Endodermal cell (in vitro differentiated cells): Measurements from ENCODE around the gene BCL7B. TPM values are rescaled to one million over a fixed set of nuclear protein-coding genes. Genes with fewer than 3 reads are reported as not detected.

Experiments used
- DNase-seq: peaks from one replicate; pipeline ENCODE4 v3.0.0-alpha.2; 2017
- H3K27ac ChIP-seq: 2 replicates; pipeline ENCODE4 v1.5.1; 2013; ENCODE audit warnings: mild to moderate bottlenecking, low read depth, low read length, moderate library complexity
- H3K27me3 ChIP-seq: 2 replicates; pipeline ENCODE4 v1.6.1; 2013; ENCODE audit warnings: mild to moderate bottlenecking, low read length, moderate library complexity; ENCODE audit not compliant: insufficient read depth, control insufficient read depth, poor library complexity, severe bottlenecking
- H3K36me3 ChIP-seq: 2 replicates; pipeline ENCODE4 v1.7.0; 2013; ENCODE audit warnings: mild to moderate bottlenecking, low read length, moderate library complexity; ENCODE audit not compliant: control insufficient read depth, insufficient read depth
- H3K4me1 ChIP-seq: one replicate; pipeline ENCODE4 v1.7.0; 2013; ENCODE audit warnings: low read length; ENCODE audit not compliant: control insufficient read depth, insufficient read depth
- H3K4me3 ChIP-seq: 2 replicates; pipeline ENCODE4 v1.5.1; 2013; ENCODE audit warnings: mild to moderate bottlenecking, low read length, moderate library complexity
- H3K9ac ChIP-seq: 2 replicates; pipeline ENCODE4 v1.6.1; 2013; ENCODE audit warnings: mild to moderate bottlenecking, low read length, moderate library complexity; ENCODE audit not compliant: poor library complexity, severe bottlenecking; ENCODE audit errors: extremely low read depth
- H3K9me3 ChIP-seq: 2 replicates; pipeline ENCODE4 v1.6.1; 2013; ENCODE audit warnings: mild to moderate bottlenecking, low read length, moderate library complexity; ENCODE audit not compliant: control insufficient read depth
- H3K27ac Mint-ChIP-seq: 2 replicates; pipeline ENCODE4 v1.8.0; 2020; ENCODE audit warnings: mixed read lengths
- H3K27me3 Mint-ChIP-seq: 2 replicates; pipeline ENCODE4 v1.8.0; 2021; ENCODE audit warnings: mild to moderate bottlenecking, mixed read lengths; ENCODE audit not compliant: insufficient read depth
- H3K36me3 Mint-ChIP-seq: 2 replicates; pipeline ENCODE4 v1.8.0; 2020; ENCODE audit warnings: low read depth, mixed read lengths
- H3K4me1 Mint-ChIP-seq: 2 replicates; pipeline ENCODE4 v1.8.0; 2020; ENCODE audit warnings: mixed read lengths
- H3K4me3 Mint-ChIP-seq: 2 replicates; pipeline ENCODE4 v1.8.0; 2020; ENCODE audit warnings: mild to moderate bottlenecking, moderate library complexity, mixed read lengths
- H3K9me3 Mint-ChIP-seq: 2 replicates; pipeline ENCODE4 v1.8.0; 2020; ENCODE audit warnings: mild to moderate bottlenecking, mixed read lengths
- CTCF ChIP-seq: fragments of 200-600 bp; sonication (generic); conservative IDR thresholded peaks from 2 replicates; pipeline ENCODE4 v1.5.0; 2021; ENCODE audit warnings: antibody characterized with exemption, mild to moderate bottlenecking
- WGBS, 2 experiments: methylation state at CpG; one replicate each; pipeline versions ENCODE4 v1.1.5 to v1.1.7; 2013; ENCODE audit warnings: missing lambda C conversion rate in 2 of 2, mixed read lengths in 1 of 2; ENCODE audit not compliant: insufficient coverage in 1 of 2, insufficient read length in 1 of 2; 5-methylcytosine and 5-hydroxymethylcytosine counted together
- total RNA-seq, 2 donors: library from RNA; stranded (reverse); fragmentation: NEBNext Ultra II Directional in 1 of 2; extraction: Animal tissue kit (Norgen Biotek cat#: 25700) in 1 of 2; gene quantifications; 2 replicates in 1 of 2; 3 replicates in 1 of 2; pipeline ENCODE4 v1.2.1, GENCODE V29; 2021

Gene BCL7B
- total RNA-seq, 2 donors from 2014 or later = 31.0 to 37.7 TPM

- H3K27me3 Mint-ChIP-seq = peaks cover 35% of the 10 kb centered on the region
- no peaks in the 10 kb centered on the region for H3K9me3 Mint-ChIP-seq
- DNase-seq = no peak
- no peaks in the 10 kb centered on the region for H3K36me3 ChIP-seq
- peaks cover 2% of the 10 kb centered on the region for H3K36me3 Mint-ChIP-seq
- no peaks in the 10 kb centered on the region for H3K4me1 ChIP-seq
- no peak overlapping the region for H3K27ac ChIP-seq
- no peak overlapping the region for H3K4me3 ChIP-seq
- no peaks in the 10 kb centered on the region for H3K4me1 Mint-ChIP-seq
- WGBS, 2 experiments = 93% methylated on average over 3 to 5 of the region's 5 CpGs
- H3K27ac Mint-ChIP-seq = no peak overlapping the region
- H3K4me3 Mint-ChIP-seq = no peak overlapping the region
- H3K27me3 ChIP-seq = no peaks in the 10 kb centered on the region
- no peak for TF ChIP-seq CTCF
- no peak overlapping the region for H3K9ac ChIP-seq
- H3K9me3 ChIP-seq = no peaks in the 10 kb centered on the region
Observed at GRCh38 chr7:73597978-73598782, 40.7 kb upstream of the BCL7B start.

- H3K4me1 ChIP-seq = no peaks in the 10 kb centered on the region
- H3K4me3 ChIP-seq = no peak overlapping the region
- Mint-ChIP-seq H3K4me1 (no peaks in the 10 kb centered on the region), H3K9me3 (no peaks in the 10 kb centered on the region), H3K4me3 (no peak overlapping the region), H3K27me3 (peaks cover 33% of the 10 kb centered on the region), H3K27ac (no peak overlapping the region), H3K36me3 (peaks cover 2% of the 10 kb centered on the region)
- no peak for DNase-seq
- H3K27me3 ChIP-seq = no peaks in the 10 kb centered on the region
- no peak for TF ChIP-seq CTCF
- H3K27ac ChIP-seq = no peak overlapping the region
- no peaks in the 10 kb centered on the region for H3K36me3 ChIP-seq
- WGBS, 2 experiments = 84 to 86% methylated on average over 18 to 37 of the region's 37 CpGs
- H3K9ac ChIP-seq = no peak overlapping the region
- H3K9me3 ChIP-seq = no peaks in the 10 kb centered on the region
Observed at GRCh38 chr7:73596191-73597065, 38.9 kb upstream of the BCL7B start.

- H3K9me3 Mint-ChIP-seq = no peaks in the 10 kb centered on the region
- WGBS, 2 experiments = 89 to 94% methylated on average over 7 to 9 of the region's 9 CpGs
- no peaks in the 10 kb centered on the region for H3K27me3 ChIP-seq
- H3K36me3 Mint-ChIP-seq = peaks cover 2% of the 10 kb centered on the region
- DNase-seq = no peak
- H3K4me3 Mint-ChIP-seq = no peak overlapping the region
- no peaks in the 10 kb centered on the region for H3K36me3 ChIP-seq
- no peaks in the 10 kb centered on the region for H3K9me3 ChIP-seq
- no peak overlapping the region for H3K27ac Mint-ChIP-seq
- H3K4me3 ChIP-seq = no peak overlapping the region
- peaks cover 31% of the 10 kb centered on the region for H3K27me3 Mint-ChIP-seq
- H3K4me1 ChIP-seq = no peaks in the 10 kb centered on the region
- H3K9ac ChIP-seq = no peak overlapping the region
- TF ChIP-seq CTCF = no peak
- no peak overlapping the region for H3K27ac ChIP-seq
- no peaks in the 10 kb centered on the region for H3K4me1 Mint-ChIP-seq
Observed at GRCh38 chr7:73595358-73595757, 37.9 kb upstream of the BCL7B start.
